Testis (tissue), 2 donors: ENCODE results near the gene ZBTB39.

Experiments
- POLR2A ChIP-seq: fragments of 450-650 bp; IDR thresholded peaks from one replicate; pipeline ENCODE4 v1.6.1; 2017; ENCODE audit warnings: antibody characterized with exemption, mild to moderate bottlenecking, moderate library complexity
- TF ChIP-seq, protein P1 (sequence below), 3 experiments: fragments of 450-650 bp in 2 of 3; fragments of 200-600 bp in 1 of 3; sonication (generic) in 1 of 3; IDR thresholded peaks; one replicate each; pipeline ENCODE4 v1.5.1; 2016 to 2019; ENCODE audit warnings: antibody characterized with exemption in 3 of 3, mild to moderate bottlenecking in 2 of 3, moderate library complexity in 1 of 3

DNA sequence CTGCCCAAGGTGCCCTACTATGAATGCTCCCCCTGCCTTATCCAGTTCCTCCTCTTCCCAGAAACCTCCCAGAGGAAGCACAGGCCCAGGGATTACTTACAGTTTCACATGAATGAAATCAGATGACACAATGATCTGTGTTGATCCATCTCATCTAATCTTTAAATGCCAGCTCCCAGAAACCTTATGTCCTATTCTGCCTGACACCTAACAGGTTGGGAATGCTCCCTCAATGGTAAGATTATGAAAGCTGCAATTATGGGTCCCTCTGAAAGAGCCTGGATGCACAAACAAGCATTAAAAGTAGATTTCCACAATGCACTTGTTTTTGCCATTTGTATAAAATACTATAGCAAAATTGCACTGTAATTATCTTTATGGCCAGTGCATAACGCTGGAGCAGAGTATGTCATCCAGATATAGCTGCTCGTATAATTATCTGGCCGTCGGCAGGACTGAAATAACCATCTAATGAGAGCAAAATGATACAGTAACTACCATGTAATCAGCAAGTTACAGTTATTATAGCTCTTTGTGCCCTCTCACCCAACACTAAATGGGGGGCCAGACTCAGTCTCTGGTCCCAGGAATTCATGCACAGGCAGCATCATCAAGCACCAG, 4.4 kb upstream of the ZBTB39 start:
- TF ChIP-seq, protein P1, sequence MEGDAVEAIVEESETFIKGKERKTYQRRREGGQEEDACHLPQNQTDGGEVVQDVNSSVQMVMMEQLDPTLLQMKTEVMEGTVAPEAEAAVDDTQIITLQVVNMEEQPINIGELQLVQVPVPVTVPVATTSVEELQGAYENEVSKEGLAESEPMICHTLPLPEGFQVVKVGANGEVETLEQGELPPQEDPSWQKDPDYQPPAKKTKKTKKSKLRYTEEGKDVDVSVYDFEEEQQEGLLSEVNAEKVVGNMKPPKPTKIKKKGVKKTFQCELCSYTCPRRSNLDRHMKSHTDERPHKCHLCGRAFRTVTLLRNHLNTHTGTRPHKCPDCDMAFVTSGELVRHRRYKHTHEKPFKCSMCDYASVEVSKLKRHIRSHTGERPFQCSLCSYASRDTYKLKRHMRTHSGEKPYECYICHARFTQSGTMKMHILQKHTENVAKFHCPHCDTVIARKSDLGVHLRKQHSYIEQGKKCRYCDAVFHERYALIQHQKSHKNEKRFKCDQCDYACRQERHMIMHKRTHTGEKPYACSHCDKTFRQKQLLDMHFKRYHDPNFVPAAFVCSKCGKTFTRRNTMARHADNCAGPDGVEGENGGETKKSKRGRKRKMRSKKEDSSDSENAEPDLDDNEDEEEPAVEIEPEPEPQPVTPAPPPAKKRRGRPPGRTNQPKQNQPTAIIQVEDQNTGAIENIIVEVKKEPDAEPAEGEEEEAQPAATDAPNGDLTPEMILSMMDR (IDR thresholded peaks at IDR 0.05), result no peak
- no peak for TF ChIP-seq POLR2A
